GM23248 (cell line): ENCODE data around the gene MAPK10.

ENCODE experiments used
- EZH2 ChIP-seq: fragments of 200-600 bp; sonication (generic); IDR thresholded peaks from 2 replicates; pipeline ENCODE4 v1.6.1; 2018; ENCODE audit warnings: antibody characterized with exemption, mild to moderate bottlenecking; ENCODE audit not compliant: insufficient read depth, poor library complexity, severe bottlenecking
- EZH2phosphoT487 ChIP-seq: fragments of 200-600 bp; sonication (generic); IDR thresholded peaks from 2 replicates; pipeline ENCODE4 v1.6.1; 2018; ENCODE audit warnings: antibody characterized with exemption, moderate library complexity, mild to moderate bottlenecking, low read depth; ENCODE audit not compliant: insufficient read depth

DNA sequence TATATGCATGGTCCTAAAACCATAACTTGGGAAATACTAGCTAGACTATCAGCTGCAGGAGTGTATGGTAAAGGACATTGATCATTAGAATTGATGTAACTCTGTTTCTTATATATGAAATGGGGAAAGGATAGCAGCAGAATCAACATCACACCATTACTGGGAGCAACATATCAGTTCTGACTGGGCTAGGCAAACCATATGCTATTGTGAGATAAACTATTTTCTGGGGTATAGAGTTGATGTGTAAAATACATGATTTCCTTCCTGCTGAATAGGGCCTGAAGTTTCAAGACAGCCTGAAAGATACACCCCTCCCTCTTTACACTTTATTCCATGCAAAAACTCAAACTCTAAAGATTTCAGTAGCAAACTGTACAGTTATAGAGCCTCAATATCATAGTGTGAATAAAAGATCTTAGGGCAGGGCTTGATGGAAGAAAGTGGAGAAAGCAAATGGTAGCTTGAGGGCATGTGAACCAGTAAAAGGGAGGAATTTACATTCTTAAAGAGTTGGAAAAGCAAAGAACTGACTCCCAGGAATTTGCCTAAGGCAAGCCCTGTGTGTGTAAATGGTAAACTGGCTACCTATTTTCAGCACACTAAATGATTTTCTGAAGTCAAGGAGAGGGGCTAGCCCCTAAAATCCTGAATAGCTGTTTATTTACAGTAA is 404.1 kb downstream of the MAPK10 start:
- TF ChIP-seq EZH2 (no peak), EZH2phosphoT487 (no peak)
